Keratinocyte (primary cell): ENCODE results near the gene ARL9.

ENCODE experiments used
- CTCF ChIP-seq, 3 experiments: IDR thresholded peaks in 1 of 3; conservative IDR thresholded peaks in 1 of 3; optimal IDR thresholded peaks in 1 of 3; 2 replicates in 2 of 3; 3 replicates in 1 of 3; pipeline versions ENCODE3 to v1.5.1; 2011; ENCODE audit warnings: low read length in 3 of 3, mild to moderate bottlenecking in 3 of 3, moderate library complexity in 2 of 3, control low read depth in 1 of 3, inconsistent platforms in 1 of 3; ENCODE audit not compliant: insufficient read depth in 2 of 3; ENCODE audit errors: extremely low read depth in 1 of 3
- EZH2 ChIP-seq: IDR thresholded peaks from one replicate; pipeline ENCODE4 v1.6.1; 2012; ENCODE audit warnings: inconsistent platforms, mild to moderate bottlenecking, low read length, moderate library complexity

- TF ChIP-seq CTCF (optimal IDR thresholded peaks at IDR 0.05 in 1 of 3, IDR thresholded peaks at IDR 0.05 in 1 of 3, conservative IDR thresholded peaks at IDR 0.05 in 1 of 3; ENCODE audit: extremely low read depth in 1 of 3, insufficient read depth in 2 of 3, low read length in 3 of 3) (no peak), EZH2 (no peak)
Measured at GRCh38 chr4:56550642-56551041, 45.1 kb downstream of the ARL9 start.
